ENCODE data around the gene RCAN2. TPM values are rescaled to one million over a fixed set of nuclear protein-coding genes. Genes with fewer than 3 reads are reported as not detected.
"Not testable (repeated sequence)": the region's sequence is repeated elsewhere in the genome, so short reads cannot be mapped to it uniquely, and the experiment has no call there.

Gene RCAN2
- total and polyA plus RNA-seq, 2 experiments from 2014 or later = 6.0 to 9.3 TPM

- TF ChIP-seq STAT1 (IDR thresholded peaks at IDR 0.05; ENCODE audit: unreplicated experiment) (no peak), CREB1 (CRISPR knock-in tag; IDR thresholded peaks at IDR 0.05; ENCODE audit: low read depth) (no peak), EZH2 (IDR thresholded peaks at IDR 0.05; ENCODE audit: low read depth, unreplicated experiment) (no peak), JUNB (IDR thresholded peaks at IDR 0.05; ENCODE audit: unreplicated experiment) (no peak), CTCF (conservative IDR thresholded peaks at IDR 0.05; ENCODE audit: low read depth in 2 of 2) (no peak)
- TF ChIP-seq, protein P1, sequence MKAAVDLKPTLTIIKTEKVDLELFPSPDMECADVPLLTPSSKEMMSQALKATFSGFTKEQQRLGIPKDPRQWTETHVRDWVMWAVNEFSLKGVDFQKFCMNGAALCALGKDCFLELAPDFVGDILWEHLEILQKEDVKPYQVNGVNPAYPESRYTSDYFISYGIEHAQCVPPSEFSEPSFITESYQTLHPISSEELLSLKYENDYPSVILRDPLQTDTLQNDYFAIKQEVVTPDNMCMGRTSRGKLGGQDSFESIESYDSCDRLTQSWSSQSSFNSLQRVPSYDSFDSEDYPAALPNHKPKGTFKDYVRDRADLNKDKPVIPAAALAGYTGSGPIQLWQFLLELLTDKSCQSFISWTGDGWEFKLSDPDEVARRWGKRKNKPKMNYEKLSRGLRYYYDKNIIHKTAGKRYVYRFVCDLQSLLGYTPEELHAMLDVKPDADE (IDR thresholded peaks at IDR 0.05) = no peak
- Mint-ChIP-seq H3K4me1 (no peaks in the 10 kb centered on the region), H3K9me3 (no peaks in the 10 kb centered on the region), H3K27me3 (ENCODE audit: insufficient read depth, low read depth, poor library complexity) (no peaks in the 10 kb centered on the region), H3K27ac (no peak overlapping the region), H3K4me3 (no peak overlapping the region), H3K36me3 (ENCODE audit: low read depth) (no peaks in the 10 kb centered on the region)
- Histone ChIP-seq H3F3A (replicated peaks; ENCODE audit: low read depth) (no peaks in the 10 kb centered on the region), H2AFZ (no peak overlapping the region), H3K27ac (ENCODE audit: low read depth) (no peak overlapping the region), H4K20me1 (replicated peaks; ENCODE audit: insufficient read depth) (no peaks in the 10 kb centered on the region), H3K4me2 (no peak overlapping the region), H3K9me2 (ENCODE audit: insufficient read depth) (no peaks in the 10 kb centered on the region; the same call in 1 of the 2 replicates), H3K36me3 (ENCODE audit: insufficient read depth) (no peaks in the 10 kb centered on the region), H3K4me1 (ENCODE audit: insufficient read depth) (no peaks in the 10 kb centered on the region), H3K79me2 (replicated peaks; ENCODE audit: insufficient read depth) (no peaks in the 10 kb centered on the region), H3K27me3 (ENCODE audit: insufficient read depth) (no peaks in the 10 kb centered on the region), H3K4me3 (no peak overlapping the region)
- DNase-seq (ENCODE audit: low spot score) (no peak), ATAC-seq (no peak)
These were observed 157.8 kb downstream of the RCAN2 start for GRCh38 chr6:46333481-46333880.

DNA sequence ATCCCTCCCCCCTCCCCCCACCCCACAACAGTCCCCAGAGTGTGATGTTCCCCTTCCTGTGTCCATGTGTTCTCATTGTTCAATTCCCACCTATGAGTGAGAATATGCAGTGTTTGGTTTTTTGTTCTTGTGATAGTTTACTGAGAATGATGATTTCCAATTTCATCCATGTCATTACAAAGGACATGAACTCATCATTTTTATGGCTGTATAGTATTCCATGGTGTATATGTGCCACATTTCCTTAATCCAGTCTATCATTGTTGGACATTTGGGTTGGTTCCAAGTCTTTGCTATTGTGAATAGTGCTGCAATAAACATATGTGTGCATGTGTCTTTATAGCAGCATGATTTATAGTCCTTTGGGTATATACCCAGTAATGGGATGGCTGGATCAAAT lies 158.8 kb downstream of the RCAN2 start:
- not testable (repeated sequence) for ATAC-seq; H3K4me1 ChIP-seq (ENCODE audit: insufficient read depth); H2AFZ ChIP-seq; H4K20me1 ChIP-seq (replicated peaks; ENCODE audit: insufficient read depth); H3K4me1 Mint-ChIP-seq; H3K4me3 ChIP-seq; H3K9me2 ChIP-seq (ENCODE audit: insufficient read depth); H3K79me2 ChIP-seq (replicated peaks; ENCODE audit: insufficient read depth); H3K27me3 Mint-ChIP-seq (ENCODE audit: insufficient read depth, low read depth, poor library complexity); H3K4me3 Mint-ChIP-seq; H3K27ac ChIP-seq (ENCODE audit: low read depth); H3K9me3 Mint-ChIP-seq; H3F3A ChIP-seq (replicated peaks; ENCODE audit: low read depth); H3K27ac Mint-ChIP-seq; DNase-seq (ENCODE audit: low spot score); H3K27me3 ChIP-seq (ENCODE audit: insufficient read depth); H3K4me2 ChIP-seq; H3K36me3 ChIP-seq (ENCODE audit: insufficient read depth); H3K36me3 Mint-ChIP-seq (ENCODE audit: low read depth)

GRCh38 chr6:46331461-46331860 lies 159.8 kb downstream of the RCAN2 start:
- Histone ChIP-seq H3K4me2 (no peak overlapping the region), H3K4me3 (no peak overlapping the region), H3K36me3 (ENCODE audit: insufficient read depth) (no peaks in the 10 kb centered on the region), H3K4me1 (ENCODE audit: insufficient read depth) (no peaks in the 10 kb centered on the region), H2AFZ (no peak overlapping the region), H3F3A (replicated peaks; ENCODE audit: low read depth) (no peaks in the 10 kb centered on the region), H3K9me2 (ENCODE audit: insufficient read depth) (no peaks in the 10 kb centered on the region; the same call in 1 of the 2 replicates), H3K27ac (ENCODE audit: low read depth) (no peak overlapping the region), H4K20me1 (replicated peaks; ENCODE audit: insufficient read depth) (no peaks in the 10 kb centered on the region), H3K79me2 (replicated peaks; ENCODE audit: insufficient read depth) (no peaks in the 10 kb centered on the region), H3K27me3 (ENCODE audit: insufficient read depth) (no peaks in the 10 kb centered on the region)
- Mint-ChIP-seq H3K36me3 (ENCODE audit: low read depth) (no peaks in the 10 kb centered on the region), H3K27me3 (ENCODE audit: insufficient read depth, low read depth, poor library complexity) (no peaks in the 10 kb centered on the region), H3K4me1 (no peaks in the 10 kb centered on the region; the same call in 2 of the 3 replicates), H3K4me3 (no peak overlapping the region), H3K27ac (no peak overlapping the region), H3K9me3 (no peaks in the 10 kb centered on the region)
- ATAC-seq (no peak), DNase-seq (ENCODE audit: low spot score) (no peak)
- no peak for TF ChIP-seq CTCF (conservative IDR thresholded peaks at IDR 0.05; ENCODE audit: low read depth in 2 of 2)
- no peak for TF ChIP-seq POLR2AphosphoS5 (IDR thresholded peaks at IDR 0.05; ENCODE audit: low read depth)
- no peak for TF ChIP-seq STAT1 (IDR thresholded peaks at IDR 0.05; ENCODE audit: unreplicated experiment)
- TF ChIP-seq EZH2phosphoT487 (IDR thresholded peaks at IDR 0.05; ENCODE audit: unreplicated experiment) = no peak
- TF ChIP-seq EZH2 (IDR thresholded peaks at IDR 0.05; ENCODE audit: low read depth, unreplicated experiment) = no peak
- TF ChIP-seq, protein P1 (IDR thresholded peaks at IDR 0.05) = no peak
- TF ChIP-seq CREB1 (CRISPR knock-in tag; IDR thresholded peaks at IDR 0.05; ENCODE audit: low read depth) = no peak
